GM21526 (cell line): ENCODE measurements around the gene TRIM63.

Experiments used
- ATAC-seq: cut with Tn5 transposase; IDR thresholded peaks from one replicate; pipeline ENCODE4 v1.9.1; 2021; ENCODE audit warnings: moderate library complexity; ENCODE audit not compliant: unreplicated experiment, low FRiP score

Gene TRIM63

DNA sequence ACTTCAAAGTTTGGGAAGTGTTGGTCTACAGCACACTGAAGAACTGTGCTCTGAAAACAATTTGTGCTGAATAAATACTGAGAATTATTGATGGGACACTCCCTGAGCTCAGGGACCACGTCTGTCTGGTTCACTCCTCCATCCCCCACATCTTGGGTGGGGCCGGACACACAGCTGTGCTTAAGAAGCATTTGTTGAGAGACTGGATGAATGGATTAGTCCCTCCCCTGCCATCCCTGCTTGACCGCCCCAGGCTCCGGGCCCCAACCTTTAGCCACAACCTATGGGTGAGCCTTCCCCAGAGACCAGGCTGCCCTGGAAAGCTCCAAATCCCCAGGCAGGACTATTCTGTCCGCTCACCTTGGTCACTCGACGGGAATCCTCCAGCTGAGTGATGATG, 7.5 kb downstream of the TRIM63 start:
- no peak for ATAC-seq

DNA sequence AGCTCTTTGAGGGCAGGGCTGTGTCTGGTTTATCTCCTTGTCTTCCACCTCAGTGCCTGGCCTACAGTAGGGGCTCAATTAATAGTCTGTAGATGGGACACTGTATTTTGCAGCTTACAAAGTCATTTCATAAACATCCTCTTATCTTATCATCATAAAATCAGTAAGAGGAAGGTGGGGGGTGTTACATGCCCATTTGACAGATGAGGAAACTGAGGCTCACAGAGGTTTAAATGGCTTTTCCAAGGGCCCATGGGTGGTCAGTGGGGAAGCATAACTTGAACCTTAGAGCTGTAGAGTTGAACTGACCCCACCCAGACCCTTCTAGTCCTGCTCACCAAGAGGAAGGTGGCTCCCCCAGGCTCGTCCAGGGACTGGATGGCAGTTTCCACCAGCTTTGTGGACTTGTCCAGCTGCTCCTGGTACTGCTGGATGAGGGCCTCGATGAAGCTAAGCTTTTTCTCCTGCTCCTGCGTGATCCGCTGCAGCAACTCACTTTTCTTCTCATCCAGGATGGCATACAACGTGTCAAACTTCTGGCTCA, 9.3 kb downstream of the TRIM63 start:
- no peak for ATAC-seq

GRCh38 chr1:26057189-26057588, 10.2 kb downstream of the TRIM63 start:
- ATAC-seq: no peak

- no peak for ATAC-seq
Measured at GRCh38 chr1:26055041-26055440, 12.4 kb downstream of the TRIM63 start.

GRCh38 chr1:26053718-26054560, 13.5 kb downstream of the TRIM63 start:
- ATAC-seq: no peak

- ATAC-seq: no peak
Measured at GRCh38 chr1:26050248-26050640, 17.2 kb downstream of the TRIM63 start.

GRCh38 chr1:26049531-26050247, 17.7 kb downstream of the TRIM63 start:
- ATAC-seq: no peak

GRCh38 chr1:26047278-26047874, 20.1 kb downstream of the TRIM63 start:
- ATAC-seq: no peak

DNA sequence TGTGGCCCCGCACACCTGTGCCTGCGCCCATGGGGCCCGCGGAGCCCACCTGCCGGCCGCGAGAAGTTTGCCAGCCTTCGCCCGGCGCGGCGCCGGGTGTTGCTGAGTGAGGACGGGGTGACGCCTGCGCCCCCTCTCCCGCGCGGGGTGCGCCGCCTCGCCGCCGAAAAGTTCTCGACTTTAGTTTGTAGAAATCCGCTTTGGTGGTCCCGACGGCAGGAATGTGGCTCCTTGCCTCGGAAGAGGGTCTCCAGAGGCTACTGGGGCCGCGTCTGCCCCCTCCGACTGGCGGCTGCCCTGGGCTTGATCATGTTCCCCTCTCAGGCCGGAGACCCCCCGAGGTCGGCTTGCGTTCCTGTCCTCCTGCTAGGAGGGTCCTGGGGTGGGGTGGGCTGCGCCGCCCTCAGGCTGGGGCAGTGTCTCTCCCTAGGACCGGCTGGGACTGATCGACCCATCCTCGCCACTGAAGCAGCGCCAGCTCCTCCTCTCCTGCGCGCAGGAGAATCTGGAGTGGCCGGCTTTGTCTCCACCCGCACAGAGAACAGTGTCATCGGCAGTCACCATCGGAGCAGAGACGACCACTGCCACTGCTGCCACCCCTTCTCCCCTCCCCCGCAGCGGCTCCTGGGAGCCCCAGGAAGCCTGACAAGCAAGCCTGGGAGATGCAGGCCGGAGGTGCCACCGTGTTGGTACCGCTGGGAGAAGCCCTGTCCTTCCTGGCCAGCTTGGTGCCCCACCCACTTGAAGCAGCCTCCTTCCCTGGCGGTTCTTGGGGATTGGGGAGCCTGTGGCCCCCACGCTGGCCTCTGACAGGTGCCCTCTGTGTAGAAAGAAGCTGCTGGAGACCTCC, 21.0 kb downstream of the TRIM63 start:
- ATAC-seq: no peak

DNA sequence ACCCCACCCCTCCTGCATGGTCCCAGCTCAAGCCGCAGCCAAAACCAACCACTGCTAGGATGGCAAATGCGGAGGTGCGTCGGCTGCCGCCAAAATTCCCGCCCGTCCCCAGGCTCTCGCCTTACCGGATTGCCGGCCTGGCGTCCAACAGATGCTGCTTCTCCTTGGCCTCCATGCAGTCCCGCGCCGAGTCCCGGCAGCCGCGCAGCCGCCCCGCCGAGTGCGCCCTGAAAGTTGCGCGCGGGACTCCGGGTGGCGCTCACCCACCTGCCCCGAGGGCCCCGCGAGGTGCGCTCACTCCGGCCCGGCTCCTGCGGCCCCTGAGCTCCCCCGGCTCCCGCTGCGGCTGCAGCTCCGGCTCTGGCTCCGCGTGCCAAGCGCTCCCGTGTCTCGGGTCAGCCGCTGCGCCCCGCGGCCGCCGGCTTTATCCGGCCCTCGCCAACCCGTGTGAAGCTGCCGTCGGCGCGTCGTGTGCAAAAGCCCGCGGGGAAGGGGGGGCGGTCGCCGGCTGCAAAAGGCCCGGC, 21.6 kb downstream of the TRIM63 start, which contains the start of gene SLC30A2:
TSS of gene SLC30A2 (minus strand) at position 397 of the 524 bp plus-strand sequence. CDS start at position 175, 222 bp downstream.
- ATAC-seq: no peak

DNA sequence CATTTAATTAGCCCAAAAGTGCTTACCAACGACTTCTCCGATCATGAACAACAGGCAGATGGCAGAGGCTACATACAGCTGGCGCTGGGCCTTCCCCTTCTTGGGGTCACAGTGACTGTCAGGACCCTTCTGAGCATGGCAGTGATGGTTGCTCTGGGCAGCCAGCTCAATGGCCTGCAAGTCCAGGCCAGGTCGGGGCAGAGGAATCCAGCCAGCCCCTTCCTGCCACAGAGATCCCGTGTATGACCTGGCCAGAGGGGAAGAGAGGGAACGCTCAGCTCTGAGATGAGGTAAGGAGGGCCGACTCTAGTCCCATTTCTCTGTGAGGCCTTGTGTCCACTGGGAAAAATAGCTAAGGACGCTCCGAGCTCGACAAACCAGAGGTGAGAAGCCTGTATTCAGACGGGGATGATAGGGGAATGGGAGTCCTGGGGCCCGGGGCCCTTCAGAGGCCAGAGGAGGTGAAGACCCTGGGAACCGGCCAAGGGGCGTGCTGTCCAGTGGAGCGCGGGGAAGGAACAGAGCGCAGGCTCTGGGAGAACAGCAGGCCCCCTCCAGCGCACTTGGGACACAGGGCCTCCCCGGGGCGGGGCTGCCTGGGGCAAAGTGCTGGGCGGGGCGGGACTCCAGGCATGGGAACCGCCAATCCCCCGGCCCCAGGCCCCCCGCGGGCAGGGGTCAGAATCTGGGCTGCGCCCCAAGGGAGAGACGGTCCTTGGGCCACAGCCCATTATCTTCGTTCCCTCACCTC, 22.3 kb downstream of the TRIM63 start:
- ATAC-seq: no peak

DNA sequence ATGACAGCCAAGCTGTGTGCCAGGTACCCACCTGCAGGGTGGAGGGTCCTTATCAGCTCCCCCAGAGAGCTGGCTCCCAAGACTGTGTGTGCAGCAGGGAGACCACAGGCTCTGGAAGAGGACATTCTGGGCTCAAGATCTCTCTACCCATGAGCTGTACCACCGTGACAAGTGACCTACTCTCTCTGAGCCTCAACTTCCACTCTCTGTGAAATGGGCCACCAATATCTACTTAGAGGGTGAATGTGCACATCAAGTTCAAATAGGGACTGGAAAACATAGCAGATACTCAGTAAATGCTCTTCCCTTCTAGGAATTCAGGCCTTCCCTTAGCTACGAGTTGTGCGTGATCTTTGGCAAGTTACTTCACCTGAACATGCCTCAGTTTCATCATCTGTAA, 23.0 kb downstream of the TRIM63 start:
- no peak for ATAC-seq

- ATAC-seq: no peak
Measured at GRCh38 chr1:26043765-26044164, 23.7 kb downstream of the TRIM63 start.

GRCh38 chr1:26041978-26042377, 25.5 kb downstream of the TRIM63 start:
- ATAC-seq: no peak

GRCh38 chr1:26041401-26041800, 26.0 kb downstream of the TRIM63 start:
- no peak for ATAC-seq

- ATAC-seq: no peak
Measured at GRCh38 chr1:26038904-26039303, 28.5 kb downstream of the TRIM63 start.

DNA sequence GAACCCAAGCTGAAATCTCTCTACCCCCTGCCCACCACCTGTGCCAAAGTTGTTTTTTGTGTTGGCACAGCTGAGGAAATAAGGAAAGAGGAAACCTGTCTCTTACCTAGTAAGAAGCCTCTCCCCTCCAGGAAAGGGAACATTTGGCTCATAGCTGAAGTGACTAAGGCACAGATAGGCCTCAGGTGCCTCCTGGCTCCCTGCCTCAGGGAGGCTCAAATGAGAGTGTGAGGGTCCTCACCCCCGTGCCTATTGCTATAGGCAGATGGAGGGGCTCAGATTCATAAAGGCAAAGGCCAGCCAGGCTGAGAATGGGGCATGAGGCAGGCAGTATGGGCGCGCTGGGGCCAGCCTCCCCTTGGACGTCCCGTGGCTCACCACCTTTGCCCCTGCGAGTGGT, 29.0 kb downstream of the TRIM63 start:
- no peak for ATAC-seq

GRCh38 chr1:26037904-26038303, 29.5 kb downstream of the TRIM63 start:
- ATAC-seq: no peak

DNA sequence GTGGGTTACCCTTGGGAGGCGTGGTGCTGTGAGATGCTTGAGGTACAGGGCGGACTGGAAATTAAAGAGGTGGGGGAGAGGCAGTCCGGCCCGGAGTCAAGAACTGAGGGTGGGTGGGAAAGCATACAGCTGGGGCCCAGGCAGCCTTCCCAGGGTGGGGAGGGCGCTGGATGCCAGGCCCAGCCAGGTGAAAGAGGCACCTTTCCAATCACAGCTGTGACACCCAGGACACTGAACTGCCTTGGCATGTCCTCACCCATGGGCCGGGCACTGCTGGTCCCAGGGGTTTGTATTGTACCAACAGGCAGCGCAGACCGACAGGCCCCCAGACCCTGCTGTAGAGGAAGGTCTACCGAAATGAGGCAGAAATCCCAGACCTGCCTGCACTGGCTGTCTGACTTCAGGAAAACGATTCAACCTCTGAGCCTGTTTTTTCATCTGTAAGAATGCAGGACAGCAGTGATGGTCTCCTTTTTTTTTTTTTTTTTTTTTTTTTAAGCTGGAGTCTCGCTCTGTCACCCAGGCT, 30.6 kb downstream of the TRIM63 start:
- ATAC-seq: no peak
